ENCODE results near the gene PIK3CB. TPM values are rescaled to one million over a fixed set of nuclear protein-coding genes. Genes with fewer than 3 reads are reported as not detected.
"Not testable (repeated sequence)": the region's sequence is repeated elsewhere in the genome, so short reads cannot be mapped to it uniquely, and the experiment has no call there.

Gene PIK3CB
- total and polyA plus RNA-seq, 10 of the 15 experiments (the other 5 are each of a cell fraction or from before 2014, with no cell fraction given): 5.0 to 18.4 (median 10.4) TPM

DNA sequence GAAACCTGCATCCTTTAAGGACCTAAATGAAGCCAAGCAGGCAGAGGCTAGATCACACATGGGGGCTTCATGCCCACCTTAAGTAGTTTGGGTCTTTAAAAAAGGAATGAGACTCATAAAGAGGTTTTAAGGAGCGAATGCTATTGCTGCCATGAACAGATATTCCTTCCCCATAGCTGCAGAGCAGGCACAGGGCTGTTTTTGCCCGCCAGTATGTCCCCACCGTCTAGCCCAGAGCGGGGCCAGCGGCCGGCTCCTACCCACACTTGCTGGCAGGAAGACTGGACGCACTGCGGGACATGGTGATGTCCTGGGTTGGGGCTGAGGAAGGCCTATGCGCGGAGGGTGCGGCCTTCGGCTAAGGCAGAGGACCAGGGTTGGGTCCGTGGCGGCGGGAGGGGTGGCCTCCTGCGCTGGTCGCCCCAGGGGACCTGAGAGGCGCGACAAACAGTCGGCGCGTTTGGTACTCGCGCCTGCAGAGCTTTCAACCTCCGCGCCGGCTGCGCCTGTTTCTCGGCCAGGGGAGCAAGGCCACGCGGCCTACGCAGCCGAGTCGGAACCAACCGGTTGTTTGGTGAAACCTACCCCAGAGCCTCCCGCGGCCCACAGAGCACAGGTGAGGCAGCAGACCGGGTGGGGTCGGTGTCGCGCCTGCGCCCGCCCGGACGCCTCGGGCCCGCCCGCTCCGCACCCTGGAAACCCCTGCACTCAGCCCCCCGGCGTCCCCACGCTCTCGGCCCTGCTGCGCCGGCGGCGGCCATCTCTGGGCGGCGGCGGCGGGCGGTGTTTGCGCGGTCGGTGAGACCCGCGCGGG is 226.2 kb downstream of the PIK3CB start, which contains the start of gene FAIM (continued):
- peak; percentile 42; the same call in 1 of the 2 replicates for TF ChIP-seq TAF1 (IDR thresholded peaks at IDR 0.05; ENCODE audit: borderline replicate concordance, low read depth, low read length)
- TF ChIP-seq GATAD2B (conservative IDR thresholded peaks at IDR 0.05; ENCODE audit: low read depth): peak; percentile 78
- TF ChIP-seq SMAD5 (IDR thresholded peaks at IDR 0.05; ENCODE audit: low read depth): 0 out of 2 replicates have a peak, but pooled peaks have one; percentile 33
- peak; percentile 85 for TF ChIP-seq LARP7 (IDR thresholded peaks at IDR 0.05)
- 0 out of 2 replicates have a peak, but pooled peaks have one; percentile 45 for TF ChIP-seq ZNF217 (IDR thresholded peaks at IDR 0.05)
- 0 out of 4 replicates have a peak, but pooled peaks of 1 of the 2 experiments have one; percentile 40 for TF ChIP-seq BHLHE40 (IDR thresholded peaks at IDR 0.05; ENCODE audit: borderline replicate concordance in 1 of 2, low read depth in 2 of 2, low read length in 1 of 2)
- TF ChIP-seq ZNF24 (IDR thresholded peaks at IDR 0.05): 0 out of 2 replicates have a peak, but pooled peaks have one; percentile 21
- peak; percentile 49 for TF ChIP-seq POLR2AphosphoS5 (IDR thresholded peaks at IDR 0.05; ENCODE audit: low read length)
- TF ChIP-seq, protein P1, sequence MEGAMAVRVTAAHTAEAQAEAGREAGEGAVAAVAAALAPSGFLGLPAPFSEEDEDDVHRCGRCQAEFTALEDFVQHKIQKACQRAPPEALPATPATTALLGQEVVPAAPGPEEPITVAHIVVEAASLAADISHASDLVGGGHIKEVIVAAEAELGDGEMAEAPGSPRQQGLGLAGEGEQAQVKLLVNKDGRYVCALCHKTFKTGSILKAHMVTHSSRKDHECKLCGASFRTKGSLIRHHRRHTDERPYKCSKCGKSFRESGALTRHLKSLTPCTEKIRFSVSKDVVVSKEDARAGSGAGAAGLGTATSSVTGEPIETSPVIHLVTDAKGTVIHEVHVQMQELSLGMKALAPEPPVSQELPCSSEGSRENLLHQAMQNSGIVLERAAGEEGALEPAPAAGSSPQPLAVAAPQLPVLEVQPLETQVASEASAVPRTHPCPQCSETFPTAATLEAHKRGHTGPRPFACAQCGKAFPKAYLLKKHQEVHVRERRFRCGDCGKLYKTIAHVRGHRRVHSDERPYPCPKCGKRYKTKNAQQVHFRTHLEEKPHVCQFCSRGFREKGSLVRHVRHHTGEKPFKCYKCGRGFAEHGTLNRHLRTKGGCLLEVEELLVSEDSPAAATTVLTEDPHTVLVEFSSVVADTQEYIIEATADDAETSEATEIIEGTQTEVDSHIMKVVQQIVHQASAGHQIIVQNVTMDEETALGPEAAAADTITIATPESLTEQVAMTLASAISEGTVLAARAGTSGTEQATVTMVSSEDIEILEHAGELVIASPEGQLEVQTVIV (IDR thresholded peaks at IDR 0.05; ENCODE audit: borderline replicate concordance, partially characterized antibody): no peak
- TF ChIP-seq IKZF1 (conservative IDR thresholded peaks at IDR 0.05): peak; percentile 80
- TF ChIP-seq ZSCAN29 (IDR thresholded peaks at IDR 0.05): peak; percentile 87
- peak; percentile 81 for TF ChIP-seq POLR2A (IDR thresholded peaks at IDR 0.05; ENCODE audit: low read depth, low read length)
- no peak for TF ChIP-seq SIN3A (IDR thresholded peaks at IDR 0.05; ENCODE audit: low read depth, low read length)
- no peak for TF ChIP-seq NRF1 (conservative IDR thresholded peaks at IDR 0.05; ENCODE audit: low read depth, low read length)
- peak; percentile 88 for TF ChIP-seq MEF2B (IDR thresholded peaks at IDR 0.05; ENCODE audit: partially characterized antibody, poor library complexity, severe bottlenecking)
- no peak for TF ChIP-seq SUPT20H (IDR thresholded peaks at IDR 0.05; ENCODE audit: borderline replicate concordance, control insufficient read depth, low read depth, low read length)

DNA sequence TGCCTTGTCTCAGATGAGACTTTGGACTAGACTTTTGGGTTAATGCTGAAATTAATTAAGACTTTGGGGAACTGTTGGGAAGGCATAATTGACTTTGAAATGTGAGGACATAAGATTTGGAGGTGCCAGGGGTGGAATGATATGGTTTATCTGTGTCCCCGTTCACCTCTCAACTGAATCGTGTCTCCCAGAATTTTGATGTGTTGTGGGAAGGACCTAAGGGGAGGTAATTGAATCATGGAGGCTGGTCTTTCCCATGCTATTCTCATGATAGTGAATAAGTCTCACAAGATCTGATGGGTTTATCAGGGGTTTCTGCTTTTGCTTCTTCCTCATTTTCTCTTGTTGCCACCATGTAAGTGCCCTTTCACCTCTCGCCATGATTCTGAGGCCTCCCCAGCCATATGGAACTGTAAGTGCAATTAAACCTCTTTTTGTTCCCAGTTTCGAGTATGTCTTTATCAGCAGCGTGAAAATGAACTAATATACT is 230.6 kb downstream of the PIK3CB start:
- CTCF ChIA-PET: interaction anchor here (1.5 kb wide), 1 partner anchor 10 kb away, joined by 5 read pairs; the partner anchor contains the start of gene CEP70

More for the DNA sequence above, 230.6 kb downstream of the PIK3CB start:
- H3K4me3 ChIP-seq; DNase-seq (ENCODE audit: low read depth, low spot score); intact Hi-C loops (cut with micrococcal nuclease; ENCODE audit: unreplicated experiment); H4K20me1 ChIP-seq (ENCODE audit: control insufficient read depth, insufficient read depth); POLR2A ChIA-PET; H3K79me2 ChIP-seq (ENCODE audit: control insufficient read depth, insufficient read depth, low read length); H3K27me3 ChIP-seq (replicated peaks in 1 of 2; ENCODE audit: control insufficient read depth in 2 of 2, insufficient read depth in 2 of 2, low read length in 1 of 2); in situ Hi-C loops (cut with MboI); H3K4me2 ChIP-seq (ENCODE audit: control insufficient read depth, insufficient read depth); H3K9ac ChIP-seq (ENCODE audit: control insufficient read depth, insufficient read depth, low read length); H2AFZ ChIP-seq (ENCODE audit: control insufficient read depth, low read depth, low read length); H3K4me1 ChIP-seq (ENCODE audit: control insufficient read depth, insufficient read depth, low read length); H3K27ac ChIP-seq (ENCODE audit: control insufficient read depth, insufficient read depth); ATAC-seq; BruUV-seq (replicated peaks); H3K36me3 ChIP-seq (ENCODE audit: control insufficient read depth in 2 of 2, insufficient read depth in 2 of 2, low read length in 1 of 2); RAD21 ChIA-PET (ENCODE audit: unreplicated experiment); H3K9me3 ChIP-seq (replicated peaks; ENCODE audit: control insufficient read depth, insufficient read depth, low read length); FAIRE-seq: not testable (repeated sequence)
- SMC1A ChIA-PET (ENCODE audit: uncharacterized antibody, unreplicated experiment): interaction anchor here (0.6 to 1.3 kb wide), 2 partner anchors 273 to 319 kb away, joined by 3 to 4 read pairs; no protein-coding TSS in a partner anchor
- WGBS (ENCODE audit: insufficient coverage, insufficient replicate concordance, low lambda C conversion rate, missing lambda C conversion rate): 70% methylated on average over 5 of the region's 5 CpGs
